ENCODE measurements around the gene STK24.

- TF ChIP-seq EZH2 (IDR thresholded peaks at IDR 0.05) (no peak), POLR2AphosphoS5 (IDR thresholded peaks at IDR 0.05; ENCODE audit: borderline replicate concordance, low read depth, low read length) (no peak)
Measured at GRCh38 chr13:98581971-98582702, 5.2 kb upstream of the STK24 start.
